ENCODE data around the gene TRAPPC5. TPM values are rescaled to one million over a fixed set of nuclear protein-coding genes. Genes with fewer than 3 reads are reported as not detected.

Gene TRAPPC5
- total RNA-seq, 2 donors from 2014 or later: 105 to 150 TPM

DNA sequence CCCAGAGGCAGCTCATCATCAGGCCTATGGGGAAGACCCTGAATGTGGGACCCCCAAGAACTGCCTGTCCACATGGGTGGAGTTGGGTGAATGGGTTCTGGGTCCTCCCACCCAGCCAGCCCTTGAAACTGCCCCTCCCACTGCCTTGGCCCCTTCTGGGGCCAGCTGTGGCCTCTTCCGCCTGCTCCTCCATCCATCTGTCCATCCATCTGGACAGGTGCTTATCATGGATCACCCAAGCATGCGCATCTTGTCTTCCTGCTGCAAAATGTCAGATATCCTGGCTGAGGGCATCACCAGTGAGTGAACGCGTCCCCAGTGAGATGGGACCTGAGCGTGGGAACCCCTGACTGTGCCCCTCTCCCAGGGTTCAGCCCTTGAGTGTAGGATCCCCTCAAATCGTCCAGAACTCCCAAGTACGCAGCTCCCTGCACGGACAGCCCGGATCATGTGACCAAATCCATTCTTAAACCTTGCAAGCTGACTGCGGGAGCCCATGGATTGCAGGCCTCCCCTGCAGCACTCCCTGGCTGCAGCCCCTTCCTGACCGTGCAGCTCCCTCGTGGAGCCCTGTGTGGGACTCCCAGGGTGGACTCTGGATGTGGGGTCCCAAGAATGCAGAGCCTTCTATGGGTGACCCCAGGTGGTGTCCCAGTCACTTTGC is 41.7 kb upstream of the TRAPPC5 start:
- Histone ChIP-seq H3K4me3 (no peak overlapping the region), H3K27ac (no peak overlapping the region), H3K36me3 (no peaks in the 10 kb centered on the region), H3K27me3 (replicated peaks; ENCODE audit: insufficient read depth) (no peaks in the 10 kb centered on the region), H3K9me3 (no peaks in the 10 kb centered on the region), H3K4me1 (replicated peaks) (no peaks in the 10 kb centered on the region)
- 69% methylated on average over 11 of the region's 12 CpGs for WGBS
- TF ChIP-seq POLR2A (IDR thresholded peaks at IDR 0.05): no peak
- no peak for TF ChIP-seq POLR2AphosphoS5 (IDR thresholded peaks at IDR 0.05)
- no peak for TF ChIP-seq CTCF (IDR thresholded peaks at IDR 0.05)
- no peak for DNase-seq (ENCODE audit: low spot score)
- intact Hi-C loops (cut with DNase I): loop anchor here (10.0 kb wide), 1 partner anchor 544 kb away; no protein-coding TSS in a partner anchor

DNA sequence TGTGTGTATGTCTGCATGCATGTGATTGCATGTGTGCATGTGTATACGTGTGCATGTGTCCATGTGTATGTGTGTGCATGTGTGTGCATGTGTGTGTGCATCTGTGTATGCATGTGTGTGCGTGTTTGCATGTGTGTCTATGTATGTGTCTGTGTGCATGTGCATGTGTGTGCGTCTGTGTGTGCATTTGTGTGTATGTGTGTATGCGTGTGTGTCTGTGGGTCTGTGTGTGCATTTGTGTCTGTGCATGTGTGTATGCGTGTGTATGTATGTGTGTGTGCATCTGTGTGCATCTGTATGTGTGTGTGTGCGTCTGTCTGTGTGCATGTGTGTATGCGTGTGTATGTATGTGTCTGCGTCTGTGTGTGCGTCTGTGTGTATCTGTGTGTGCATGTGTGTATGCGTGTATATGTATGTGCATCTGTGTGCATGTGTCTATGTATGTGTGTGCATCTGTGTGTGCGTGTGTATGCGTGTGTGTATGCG is 40.7 kb upstream of the TRAPPC5 start:
- Histone ChIP-seq H3K4me1 (replicated peaks) (no peaks in the 10 kb centered on the region), H3K27ac (no peak overlapping the region), H3K4me3 (no peak overlapping the region), H3K27me3 (replicated peaks; ENCODE audit: insufficient read depth) (no peaks in the 10 kb centered on the region), H3K9me3 (no peaks in the 10 kb centered on the region), H3K36me3 (no peaks in the 10 kb centered on the region)
- WGBS: 91% methylated on average over 13 of the region's 13 CpGs
- no peak for DNase-seq (ENCODE audit: low spot score)
- TF ChIP-seq CTCF (IDR thresholded peaks at IDR 0.05) (no peak), POLR2A (IDR thresholded peaks at IDR 0.05) (no peak), POLR2AphosphoS5 (IDR thresholded peaks at IDR 0.05) (no peak)
- intact Hi-C loops (cut with DNase I): loop anchor here (10.0 kb wide), 1 partner anchor 545 kb away; no protein-coding TSS in a partner anchor

DNA sequence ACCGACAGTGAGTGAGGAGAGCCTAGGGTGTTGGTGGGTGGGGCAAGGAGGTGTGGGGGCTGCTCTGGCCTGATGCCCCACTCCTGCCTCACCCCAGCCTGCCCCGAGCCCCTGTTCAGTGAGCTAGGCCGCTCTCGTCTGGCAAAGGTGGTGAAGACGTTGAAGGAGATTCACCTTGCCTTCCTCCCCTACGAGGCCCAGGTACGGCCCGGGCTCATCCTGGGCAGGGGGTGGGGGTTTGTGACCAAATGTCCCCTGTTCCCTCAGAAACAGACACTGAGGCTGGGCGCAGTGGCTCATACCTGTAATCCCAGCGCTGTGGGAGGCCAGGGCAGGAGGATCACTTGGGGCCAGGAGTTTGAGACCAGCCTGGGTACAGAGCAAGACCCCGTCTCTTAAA is 39.8 kb upstream of the TRAPPC5 start:
- WGBS: 93% methylated on average over 10 of the region's 11 CpGs
- H3K9me3 ChIP-seq: no peaks in the 10 kb centered on the region
- H3K27me3 ChIP-seq (replicated peaks; ENCODE audit: insufficient read depth): no peaks in the 10 kb centered on the region
- no peak for TF ChIP-seq POLR2A (IDR thresholded peaks at IDR 0.05)
- TF ChIP-seq CTCF (IDR thresholded peaks at IDR 0.05): no peak
- TF ChIP-seq POLR2AphosphoS5 (IDR thresholded peaks at IDR 0.05): no peak
- no peak overlapping the region for H3K27ac ChIP-seq
- intact Hi-C loops (cut with DNase I): no loop called here
- H3K4me3 ChIP-seq: no peak overlapping the region
- DNase-seq (ENCODE audit: low spot score): no peak
- H3K4me1 ChIP-seq (replicated peaks): no peaks in the 10 kb centered on the region
- H3K36me3 ChIP-seq: no peaks in the 10 kb centered on the region

DNA sequence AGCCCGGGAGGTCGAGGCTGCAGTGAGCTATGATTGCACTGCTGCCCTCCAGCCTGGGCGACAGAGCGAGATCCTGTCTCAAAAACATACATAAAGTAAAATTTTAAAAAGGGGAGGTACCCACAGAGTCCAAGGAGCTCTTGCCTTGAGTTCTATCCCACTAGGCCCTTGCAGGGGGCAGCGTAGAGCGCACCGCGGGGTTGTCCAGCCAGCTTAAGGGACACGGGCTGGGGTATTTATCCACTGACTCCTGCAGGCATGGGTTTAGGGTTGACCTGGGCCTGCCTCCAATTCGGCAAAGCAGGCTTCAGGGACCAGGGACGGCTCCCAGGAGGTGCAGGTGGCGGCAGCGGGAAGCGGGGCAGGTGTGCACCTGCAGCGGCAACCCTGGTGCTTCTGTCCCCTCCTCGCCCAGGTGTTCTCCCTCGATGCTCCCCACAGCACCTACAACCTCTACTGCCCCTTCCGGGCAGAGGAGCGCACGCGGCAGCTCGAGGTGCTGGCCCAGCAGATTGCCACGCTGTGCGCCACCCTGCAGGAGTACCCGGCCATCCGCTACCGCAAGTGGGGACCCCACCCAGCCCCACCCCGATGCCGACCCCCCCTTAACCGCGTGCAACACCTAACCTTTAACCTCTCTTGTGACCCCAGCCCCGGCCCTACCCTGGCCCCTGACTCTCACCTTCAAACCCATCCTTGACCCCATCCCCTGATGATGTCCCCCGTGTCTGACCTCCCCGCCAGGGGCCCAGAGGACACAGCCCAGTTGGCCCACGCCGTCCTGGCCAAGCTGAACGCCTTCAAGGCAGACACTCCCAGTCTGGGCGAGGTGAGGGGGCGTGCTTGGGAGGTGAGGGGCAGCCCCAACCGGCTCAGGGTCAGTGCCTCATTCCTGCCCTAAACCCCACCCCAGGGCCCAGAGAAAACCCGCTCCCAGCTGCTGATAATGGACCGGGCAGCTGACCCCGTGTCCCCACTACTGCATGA is 39.0 kb upstream of the TRAPPC5 start:
- no peaks in the 10 kb centered on the region for H3K27me3 ChIP-seq (replicated peaks; ENCODE audit: insufficient read depth)
- intact Hi-C loops (cut with DNase I): no loop called here
- 87% methylated on average over 40 of the region's 43 CpGs for WGBS

More for the DNA sequence above, 39.0 kb upstream of the TRAPPC5 start:
- Histone ChIP-seq H3K27ac (no peak overlapping the region), H3K4me1 (replicated peaks) (no peaks in the 10 kb centered on the region), H3K9me3 (no peaks in the 10 kb centered on the region), H3K36me3 (no peaks in the 10 kb centered on the region), H3K4me3 (no peak overlapping the region)
- DNase-seq (ENCODE audit: low spot score): no peak
- TF ChIP-seq POLR2A (IDR thresholded peaks at IDR 0.05): no peak
- TF ChIP-seq POLR2AphosphoS5 (IDR thresholded peaks at IDR 0.05): no peak
- TF ChIP-seq CTCF (IDR thresholded peaks at IDR 0.05): no peak
